SK-N-SH treated with all-trans-retinoic acid at 6 μM for 48 hours (cell line): ENCODE results near the gene KRTAP1-5.

Experiments used
- CSDC2 ChIP-seq: fragments of 250-450 bp; sonication (Bioruptor Pico); IDR thresholded peaks from 2 replicates; pipeline ENCODE4 v1.5.0; 2020; ENCODE audit warnings: mild to moderate bottlenecking, moderate library complexity
- ESRRG ChIP-seq: fragments of 250-450 bp; sonication (Bioruptor Pico); IDR thresholded peaks from 2 replicates; pipeline ENCODE4 v1.6.1; 2021; ENCODE audit warnings: mild to moderate bottlenecking
- ISL1 ChIP-seq: fragments of 250-450 bp; sonication (Bioruptor Pico); IDR thresholded peaks from 2 replicates; pipeline ENCODE4 v2.1.2; 2022; ENCODE audit warnings: mild to moderate bottlenecking, moderate library complexity
- OSR1 ChIP-seq: fragments of 250-450 bp; sonication (Bioruptor Pico); IDR thresholded peaks from 2 replicates; pipeline ENCODE4 v1.8.0; 2022; ENCODE audit warnings: moderate library complexity, mild to moderate bottlenecking, inconsistent platforms
- RARB ChIP-seq: fragments of 250-450 bp; sonication (Bioruptor Pico); IDR thresholded peaks from 2 replicates; pipeline ENCODE4 v1.8.0; 2021; ENCODE audit warnings: mild to moderate bottlenecking, moderate library complexity
- ZFP3 ChIP-seq: fragments of 250-450 bp; sonication (Bioruptor Pico); IDR thresholded peaks from 2 replicates; pipeline ENCODE4 v1.5.0; 2020; ENCODE audit warnings: mild to moderate bottlenecking, moderate library complexity
- ZFP30 ChIP-seq: fragments of 450-650 bp; formaldehyde crosslinking; IDR thresholded peaks from 2 replicates; pipeline ENCODE4 v1.5.0; 2022; ENCODE audit warnings: mild to moderate bottlenecking, moderate library complexity
- ZNF70 ChIP-seq: fragments of 450-650 bp; formaldehyde crosslinking; IDR thresholded peaks from 2 replicates; pipeline ENCODE4 v1.5.0; 2020; ENCODE audit warnings: mild to moderate bottlenecking, moderate library complexity
- ZNF8 ChIP-seq: fragments of 450-650 bp; formaldehyde crosslinking; IDR thresholded peaks from 2 replicates; pipeline ENCODE4 v1.5.0; 2020; ENCODE audit warnings: mild to moderate bottlenecking, moderate library complexity
- TF ChIP-seq, protein P1 (sequence below): fragments of 250-450 bp; sonication (Bioruptor Pico); IDR thresholded peaks from 2 replicates; pipeline ENCODE4 v1.8.0; 2020; ENCODE audit warnings: mild to moderate bottlenecking, moderate library complexity, borderline replicate concordance
- TF ChIP-seq, protein P2 (sequence below): fragments of 250-450 bp; sonication (Bioruptor Pico); IDR thresholded peaks from 2 replicates; pipeline ENCODE4 v1.8.0; 2021; ENCODE audit warnings: low read depth, mild to moderate bottlenecking, moderate library complexity, borderline replicate concordance

DNA sequence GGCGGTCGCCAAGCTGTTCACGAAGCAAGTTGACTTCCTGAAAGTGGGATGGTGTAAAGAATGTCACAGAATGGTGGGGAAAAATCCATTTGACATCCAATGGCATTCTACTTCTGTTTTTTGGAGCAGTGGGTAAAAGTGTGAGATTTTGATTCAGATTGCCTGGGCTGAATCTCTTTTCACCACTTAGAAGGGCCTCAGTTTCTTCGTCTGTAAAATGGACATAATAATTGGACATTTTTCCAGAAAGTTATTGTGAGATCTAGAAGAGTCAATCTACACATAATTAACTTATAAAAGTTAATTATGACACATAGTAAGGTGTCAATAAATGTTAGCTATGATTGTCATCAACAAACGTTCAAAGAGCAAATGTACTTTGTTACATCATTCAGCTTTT, 45.9 kb downstream of the KRTAP1-5 start:
- no peak for TF ChIP-seq ZFP3 (CRISPR knock-in tag)
- TF ChIP-seq RARB (CRISPR knock-in tag): no peak
- TF ChIP-seq, protein P1, sequence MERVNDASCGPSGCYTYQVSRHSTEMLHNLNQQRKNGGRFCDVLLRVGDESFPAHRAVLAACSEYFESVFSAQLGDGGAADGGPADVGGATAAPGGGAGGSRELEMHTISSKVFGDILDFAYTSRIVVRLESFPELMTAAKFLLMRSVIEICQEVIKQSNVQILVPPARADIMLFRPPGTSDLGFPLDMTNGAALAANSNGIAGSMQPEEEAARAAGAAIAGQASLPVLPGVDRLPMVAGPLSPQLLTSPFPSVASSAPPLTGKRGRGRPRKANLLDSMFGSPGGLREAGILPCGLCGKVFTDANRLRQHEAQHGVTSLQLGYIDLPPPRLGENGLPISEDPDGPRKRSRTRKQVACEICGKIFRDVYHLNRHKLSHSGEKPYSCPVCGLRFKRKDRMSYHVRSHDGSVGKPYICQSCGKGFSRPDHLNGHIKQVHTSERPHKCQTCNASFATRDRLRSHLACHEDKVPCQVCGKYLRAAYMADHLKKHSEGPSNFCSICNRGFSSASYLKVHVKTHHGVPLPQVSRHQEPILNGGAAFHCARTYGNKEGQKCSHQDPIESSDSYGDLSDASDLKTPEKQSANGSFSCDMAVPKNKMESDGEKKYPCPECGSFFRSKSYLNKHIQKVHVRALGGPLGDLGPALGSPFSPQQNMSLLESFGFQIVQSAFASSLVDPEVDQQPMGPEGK: no peak
- TF ChIP-seq, protein P2, sequence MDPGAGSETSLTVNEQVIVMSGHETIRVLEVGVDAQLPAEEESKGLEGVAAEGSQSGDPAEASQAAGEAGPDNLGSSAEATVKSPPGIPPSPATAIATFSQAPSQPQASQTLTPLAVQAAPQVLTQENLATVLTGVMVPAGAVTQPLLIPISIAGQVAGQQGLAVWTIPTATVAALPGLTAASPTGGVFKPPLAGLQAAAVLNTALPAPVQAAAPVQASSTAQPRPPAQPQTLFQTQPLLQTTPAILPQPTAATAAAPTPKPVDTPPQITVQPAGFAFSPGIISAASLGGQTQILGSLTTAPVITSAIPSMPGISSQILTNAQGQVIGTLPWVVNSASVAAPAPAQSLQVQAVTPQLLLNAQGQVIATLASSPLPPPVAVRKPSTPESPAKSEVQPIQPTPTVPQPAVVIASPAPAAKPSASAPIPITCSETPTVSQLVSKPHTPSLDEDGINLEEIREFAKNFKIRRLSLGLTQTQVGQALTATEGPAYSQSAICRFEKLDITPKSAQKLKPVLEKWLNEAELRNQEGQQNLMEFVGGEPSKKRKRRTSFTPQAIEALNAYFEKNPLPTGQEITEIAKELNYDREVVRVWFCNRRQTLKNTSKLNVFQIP (CRISPR knock-in tag): no peak
- TF ChIP-seq CSDC2 (CRISPR knock-in tag): no peak
- TF ChIP-seq OSR1 (CRISPR knock-in tag): no peak
- TF ChIP-seq ESRRG (CRISPR knock-in tag): no peak
- no peak for TF ChIP-seq ISL1 (CRISPR knock-in tag)
- TF ChIP-seq ZNF70 (CRISPR knock-in tag): no peak
- no peak for TF ChIP-seq ZNF8
- no peak for TF ChIP-seq ZFP30 (CRISPR knock-in tag)
